Astrocyte (in vitro differentiated cells and primary cell): ENCODE measurements around the gene PIH1D1. TPM values are rescaled to one million over a fixed set of nuclear protein-coding genes. Genes with fewer than 3 reads are reported as not detected.
A peak's percentile ranks its signal among the peaks of the same experiment; 100 is the strongest.

Experiments used
- DNase-seq: peaks from one replicate; pipeline ENCODE4 v3.0.0-alpha.2; 2010; ENCODE audit warnings: low read depth
- FAIRE-seq: peaks from 2 replicates; lab custom pipeline; 2011; peaks lifted over from hg19 to GRCh38; lab: Jason Lieb, UNC
- H2AFZ ChIP-seq: 2 replicates; pipeline ENCODE4 v1.6.0; 2012; ENCODE audit warnings: low read depth, low read length, inconsistent platforms
- H3K27ac ChIP-seq: 2 replicates; pipeline ENCODE4 v1.5.1; 2011; ENCODE audit warnings: low read depth, low read length, inconsistent platforms
- H3K27me3 ChIP-seq: 2 replicates; pipeline ENCODE4 v1.6.0; 2011; ENCODE audit warnings: low read length, inconsistent platforms; ENCODE audit not compliant: insufficient read depth
- H3K36me3 ChIP-seq: 2 replicates; pipeline ENCODE4 v1.5.1; 2011; ENCODE audit warnings: low read length, inconsistent platforms; ENCODE audit not compliant: insufficient read depth
- H3K4me1 ChIP-seq: 2 replicates; pipeline ENCODE4 v1.5.1; 2011; ENCODE audit warnings: low read length, inconsistent platforms; ENCODE audit not compliant: insufficient read depth
- H3K4me2 ChIP-seq: 2 replicates; pipeline ENCODE4 v1.6.0; 2012; ENCODE audit warnings: low read length, inconsistent platforms
- H3K4me3 ChIP-seq: 2 replicates; pipeline ENCODE4 v1.5.1; 2011; ENCODE audit warnings: low read depth, mild to moderate bottlenecking, low read length, inconsistent platforms; ENCODE audit not compliant: insufficient read depth
- H3K79me2 ChIP-seq: 2 replicates; pipeline ENCODE4 v1.6.0; 2012; ENCODE audit warnings: mild to moderate bottlenecking, low read length, inconsistent platforms; ENCODE audit not compliant: insufficient read depth
- H3K9ac ChIP-seq: 2 replicates; pipeline ENCODE4 v1.6.0; 2012; ENCODE audit warnings: mild to moderate bottlenecking, low read length, inconsistent platforms
- H3K9me3 ChIP-seq: 2 replicates; pipeline ENCODE4 v1.5.1; 2012; ENCODE audit warnings: low read depth, mild to moderate bottlenecking, low read length, inconsistent platforms; ENCODE audit not compliant: insufficient read depth
- H4K20me1 ChIP-seq: 2 replicates; pipeline ENCODE4 v1.6.0; 2012; ENCODE audit warnings: low read length, inconsistent platforms; ENCODE audit not compliant: insufficient read depth
- H3K27ac Mint-ChIP-seq: one replicate; pipeline ENCODE4 v1.8.0; 2021; ENCODE audit warnings: mild to moderate bottlenecking, mixed read lengths; ENCODE audit not compliant: unreplicated experiment
- H3K27me3 Mint-ChIP-seq: one replicate; pipeline ENCODE4 v1.8.0; 2021; ENCODE audit warnings: low read depth, mixed read lengths; ENCODE audit not compliant: unreplicated experiment
- H3K36me3 Mint-ChIP-seq: one replicate; pipeline ENCODE4 v1.8.0; 2021; ENCODE audit warnings: low read depth, mixed read lengths; ENCODE audit not compliant: unreplicated experiment
- H3K4me1 Mint-ChIP-seq: one replicate; pipeline ENCODE4 v1.8.0; 2021; ENCODE audit warnings: low read depth, mixed read lengths; ENCODE audit not compliant: unreplicated experiment
- H3K4me3 Mint-ChIP-seq: one replicate; pipeline ENCODE4 v1.8.0; 2021; ENCODE audit warnings: mild to moderate bottlenecking, moderate library complexity, mixed read lengths; ENCODE audit not compliant: unreplicated experiment
- H3K9me3 Mint-ChIP-seq: one replicate; pipeline ENCODE4 v1.8.0; 2021; ENCODE audit warnings: mild to moderate bottlenecking, mixed read lengths; ENCODE audit not compliant: unreplicated experiment
- EZH2 ChIP-seq: IDR thresholded peaks from 2 replicates; pipeline ENCODE4 v1.6.1; 2012; ENCODE audit warnings: mild to moderate bottlenecking, low read length, inconsistent platforms; ENCODE audit not compliant: insufficient read depth
- total RNA-seq: library from RNA; stranded (reverse); gene quantifications from 2 replicates; pipeline ENCODE4 v1.2.1, GENCODE V29; 2021
- TF ChIP-seq, protein P1 (sequence below): IDR thresholded peaks from 2 replicates; pipeline ENCODE4 v1.5.1; 2011; ENCODE audit warnings: low read depth, mild to moderate bottlenecking, inconsistent platforms, low read length, moderate library complexity; ENCODE audit not compliant: insufficient read depth

The PIH1D1 gene
- total RNA-seq, 1 donor from 2014 or later = 61.3 TPM

DNA sequence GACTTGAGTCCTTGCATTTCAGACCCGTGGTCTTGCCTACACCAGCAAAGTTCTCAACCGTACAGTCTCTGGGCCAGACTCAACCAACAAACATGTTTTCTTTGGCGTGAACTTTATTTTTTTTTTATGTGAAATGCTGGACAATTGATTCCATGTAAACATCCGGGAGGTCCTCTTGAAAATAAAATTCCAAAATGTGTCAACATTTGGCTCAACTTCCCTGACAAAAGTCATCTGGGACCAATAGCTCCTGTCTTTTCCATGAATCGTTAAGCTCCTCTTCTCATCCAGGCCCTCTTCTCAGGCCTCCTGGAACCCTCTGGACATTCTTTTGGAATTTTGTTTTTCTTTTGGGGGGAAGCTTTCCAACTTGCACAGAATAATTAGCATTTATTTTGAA lies 4.2 kb upstream of the PIH1D1 start:
- Histone ChIP-seq H3K27ac (no peak overlapping the region), H3K9ac (no peak overlapping the region), H3K4me3 (no peak overlapping the region), H3K9me3 (no peaks in the 10 kb centered on the region), H3K27me3 (no peaks in the 10 kb centered on the region), H2AFZ (no peak overlapping the region), H3K36me3 (no peaks in the 10 kb centered on the region), H4K20me1 (no peaks in the 10 kb centered on the region), H3K79me2 (peaks cover 4% of the 10 kb centered on the region), H3K4me2 (no peak overlapping the region), H3K4me1 (peaks cover 6% of the 10 kb centered on the region)
- H3K27me3 Mint-ChIP-seq = no peaks in the 10 kb centered on the region
- no peak overlapping the region for H3K27ac Mint-ChIP-seq
- DNase-seq = no peak
- no peaks in the 10 kb centered on the region for H3K36me3 Mint-ChIP-seq
- no peaks in the 10 kb centered on the region for H3K9me3 Mint-ChIP-seq
- no peaks in the 10 kb centered on the region for H3K4me1 Mint-ChIP-seq
- TF ChIP-seq, protein P1, sequence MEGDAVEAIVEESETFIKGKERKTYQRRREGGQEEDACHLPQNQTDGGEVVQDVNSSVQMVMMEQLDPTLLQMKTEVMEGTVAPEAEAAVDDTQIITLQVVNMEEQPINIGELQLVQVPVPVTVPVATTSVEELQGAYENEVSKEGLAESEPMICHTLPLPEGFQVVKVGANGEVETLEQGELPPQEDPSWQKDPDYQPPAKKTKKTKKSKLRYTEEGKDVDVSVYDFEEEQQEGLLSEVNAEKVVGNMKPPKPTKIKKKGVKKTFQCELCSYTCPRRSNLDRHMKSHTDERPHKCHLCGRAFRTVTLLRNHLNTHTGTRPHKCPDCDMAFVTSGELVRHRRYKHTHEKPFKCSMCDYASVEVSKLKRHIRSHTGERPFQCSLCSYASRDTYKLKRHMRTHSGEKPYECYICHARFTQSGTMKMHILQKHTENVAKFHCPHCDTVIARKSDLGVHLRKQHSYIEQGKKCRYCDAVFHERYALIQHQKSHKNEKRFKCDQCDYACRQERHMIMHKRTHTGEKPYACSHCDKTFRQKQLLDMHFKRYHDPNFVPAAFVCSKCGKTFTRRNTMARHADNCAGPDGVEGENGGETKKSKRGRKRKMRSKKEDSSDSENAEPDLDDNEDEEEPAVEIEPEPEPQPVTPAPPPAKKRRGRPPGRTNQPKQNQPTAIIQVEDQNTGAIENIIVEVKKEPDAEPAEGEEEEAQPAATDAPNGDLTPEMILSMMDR = no peak
- no peak for TF ChIP-seq EZH2
- no peak for FAIRE-seq
- peak overlapping the region; percentile 22 for H3K4me3 Mint-ChIP-seq

DNA sequence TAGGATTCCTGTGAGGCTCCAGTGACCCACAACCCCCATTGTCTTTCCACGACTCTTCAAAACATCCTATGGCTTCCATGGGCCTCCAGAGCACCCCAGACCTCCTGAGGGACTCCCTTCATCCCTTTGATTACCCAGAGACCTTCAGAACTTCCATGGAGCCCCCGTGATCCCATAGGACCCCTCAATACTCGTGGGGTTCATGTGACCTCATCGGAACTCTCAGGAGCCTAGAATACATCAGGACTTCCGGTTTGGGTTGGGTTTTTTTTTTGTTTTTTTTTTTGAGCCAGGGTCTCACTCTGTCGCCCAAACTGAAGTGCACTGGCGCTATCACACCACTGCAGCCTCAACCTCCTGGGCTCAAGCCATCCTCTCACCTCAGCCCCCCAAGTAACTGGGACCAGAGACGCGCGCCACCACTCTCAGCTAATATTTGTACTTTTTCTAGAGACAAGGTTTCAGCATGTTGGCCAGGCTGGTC lies 2.2 kb upstream of the PIH1D1 start:
- H3K4me3 Mint-ChIP-seq = peak overlapping the region; percentile 98
- Histone ChIP-seq H3K4me2 (peak overlapping the region; percentile 96), H3K4me3 (peak overlapping the region; percentile 81), H3K9me3 (no peaks in the 10 kb centered on the region), H3K36me3 (no peaks in the 10 kb centered on the region), H3K79me2 (peaks cover 13% of the 10 kb centered on the region), H3K9ac (peak overlapping the region; percentile 94), H2AFZ (peak overlapping the region; percentile 73), H3K27me3 (no peaks in the 10 kb centered on the region), H3K27ac (peak overlapping the region; percentile 91), H4K20me1 (no peaks in the 10 kb centered on the region), H3K4me1 (peaks cover 8% of the 10 kb centered on the region)
- H3K9me3 Mint-ChIP-seq = no peaks in the 10 kb centered on the region
- H3K36me3 Mint-ChIP-seq = peaks cover 7% of the 10 kb centered on the region
- FAIRE-seq (no peak), DNase-seq (no peak)
- H3K4me1 Mint-ChIP-seq = peaks cover 5% of the 10 kb centered on the region
- H3K27me3 Mint-ChIP-seq = no peaks in the 10 kb centered on the region
- H3K27ac Mint-ChIP-seq = peak overlapping the region; percentile 100
- TF ChIP-seq, protein P1 = no peak
- TF ChIP-seq EZH2 = no peak

DNA sequence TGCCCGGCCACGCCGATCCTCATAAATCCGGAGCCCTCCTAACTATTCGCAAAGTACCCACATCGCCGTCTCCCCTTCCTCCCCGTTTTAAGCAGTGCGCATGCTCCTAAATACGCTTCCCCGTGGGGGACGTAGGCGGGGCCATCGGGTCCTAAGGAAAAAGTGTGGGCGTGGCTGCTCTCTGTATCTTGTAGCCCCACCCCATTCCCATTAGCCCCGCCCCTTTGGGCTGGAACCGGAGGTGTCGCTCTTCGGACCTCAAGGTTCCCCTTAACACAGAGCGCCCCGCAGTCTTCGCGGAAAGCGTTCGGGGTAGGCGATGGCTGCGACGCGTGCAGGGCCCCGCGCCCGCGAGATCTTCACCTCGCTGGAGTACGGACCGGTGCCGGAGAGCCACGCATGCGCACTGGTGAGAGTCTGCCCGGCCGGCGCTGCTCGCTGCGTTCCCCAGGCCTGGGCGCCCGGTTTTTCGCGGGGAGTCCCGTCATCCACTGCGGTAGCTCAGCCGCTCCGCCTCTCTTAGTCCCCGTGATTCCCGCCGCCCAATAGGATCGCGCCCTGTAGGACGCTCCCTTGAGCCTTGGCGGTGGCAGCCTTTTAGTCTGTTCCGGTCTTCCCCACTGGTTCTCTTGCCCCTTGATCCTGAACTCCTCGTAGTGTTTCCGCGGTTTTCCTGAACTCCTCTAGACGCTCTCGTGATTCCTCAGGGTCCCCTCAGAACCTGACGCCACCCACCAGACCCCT lies 1.6 kb upstream of the PIH1D1 start, which contains the start of gene ALDH16A1:
Gene ALDH16A1 (plus strand): TSS at position 213 of the 744 bp plus-strand sequence. CDS start 107 bp downstream, at position 320.
- H3K36me3 ChIP-seq = no peaks in the 10 kb centered on the region
- TF ChIP-seq, protein P1 = no peak
- no peak for TF ChIP-seq EZH2
- H3K4me1 ChIP-seq = peaks cover 8% of the 10 kb centered on the region
- no peaks in the 10 kb centered on the region for H3K27me3 ChIP-seq
- H3K79me2 ChIP-seq = peaks cover 13% of the 10 kb centered on the region
- FAIRE-seq = no peak
- peak within 1 kb of the TSS; percentile 94 for H3K9ac ChIP-seq
- peak within 1 kb of the TSS; percentile 91 for H3K27ac ChIP-seq
- Mint-ChIP-seq H3K4me1 (peaks cover 5% of the 10 kb centered on the region), H3K36me3 (peaks cover 11% of the 10 kb centered on the region), H3K27ac (peak within 1 kb of the TSS; percentile 100), H3K4me3 (peak within 1 kb of the TSS; percentile 98), H3K9me3 (no peaks in the 10 kb centered on the region), H3K27me3 (no peaks in the 10 kb centered on the region)
- peak within 1 kb of the TSS; percentile 73 for H2AFZ ChIP-seq
- H3K4me2 ChIP-seq = peak within 1 kb of the TSS; percentile 98
- peak; percentile 89 for DNase-seq
- no peaks in the 10 kb centered on the region for H3K9me3 ChIP-seq
- H3K4me3 ChIP-seq = peak within 1 kb of the TSS; percentile 96
- H4K20me1 ChIP-seq = peaks cover 4% of the 10 kb centered on the region
